Measurements from ENCODE around the gene FAM209B.
"Not testable (repeated sequence)": the region's sequence is repeated elsewhere in the genome, so short reads cannot be mapped to it uniquely, and the experiment has no call there.

FAM209B gene

DNA sequence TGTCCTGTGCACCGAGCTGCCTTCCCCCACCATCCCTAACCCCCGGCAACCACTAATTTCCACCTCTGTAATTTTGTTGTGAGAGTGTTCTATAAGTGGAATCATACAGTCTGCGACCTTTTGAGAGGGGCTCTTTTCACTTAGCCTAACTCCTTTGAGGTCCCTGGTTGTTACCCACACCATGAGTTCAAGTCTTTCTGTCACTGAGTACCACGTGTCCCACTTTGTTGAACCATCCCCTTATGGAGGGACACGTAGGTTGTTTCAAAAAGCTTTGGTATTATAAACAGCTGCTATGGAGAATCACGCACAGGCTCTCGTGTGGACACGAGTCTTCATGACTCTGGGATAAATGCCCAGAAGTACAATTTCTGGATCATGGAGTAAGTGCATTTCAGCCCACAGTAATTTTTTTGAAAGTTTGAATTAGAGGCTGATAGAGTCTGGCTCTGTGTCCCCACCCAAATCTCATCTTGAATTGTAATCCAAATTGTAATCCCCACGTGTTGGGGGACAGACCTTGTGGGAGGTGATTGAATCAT is 9.5 kb downstream of the FAM209B start:
- DNase-seq, result no peak

DNA sequence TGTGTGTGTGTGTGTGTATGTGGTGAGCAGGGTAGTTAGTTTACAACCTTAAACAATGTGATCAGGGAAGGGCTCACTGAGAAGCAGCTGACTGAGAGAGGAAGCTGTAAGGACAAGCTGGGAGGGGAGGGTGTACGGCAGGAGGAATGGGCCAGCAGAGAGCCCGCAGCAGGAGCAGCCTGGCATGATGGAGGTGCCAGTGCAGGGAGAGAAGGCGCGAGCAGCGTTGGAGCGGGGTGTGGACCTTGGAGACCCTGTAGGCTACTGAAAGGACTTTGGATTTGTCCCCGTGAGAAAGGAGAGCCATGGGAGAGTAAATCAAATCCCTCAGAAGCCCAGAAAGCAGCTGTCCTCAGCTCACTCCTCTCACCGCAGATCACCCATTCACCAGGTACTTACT is 18.5 kb downstream of the FAM209B start:
- peak; percentile 11 for DNase-seq

DNA sequence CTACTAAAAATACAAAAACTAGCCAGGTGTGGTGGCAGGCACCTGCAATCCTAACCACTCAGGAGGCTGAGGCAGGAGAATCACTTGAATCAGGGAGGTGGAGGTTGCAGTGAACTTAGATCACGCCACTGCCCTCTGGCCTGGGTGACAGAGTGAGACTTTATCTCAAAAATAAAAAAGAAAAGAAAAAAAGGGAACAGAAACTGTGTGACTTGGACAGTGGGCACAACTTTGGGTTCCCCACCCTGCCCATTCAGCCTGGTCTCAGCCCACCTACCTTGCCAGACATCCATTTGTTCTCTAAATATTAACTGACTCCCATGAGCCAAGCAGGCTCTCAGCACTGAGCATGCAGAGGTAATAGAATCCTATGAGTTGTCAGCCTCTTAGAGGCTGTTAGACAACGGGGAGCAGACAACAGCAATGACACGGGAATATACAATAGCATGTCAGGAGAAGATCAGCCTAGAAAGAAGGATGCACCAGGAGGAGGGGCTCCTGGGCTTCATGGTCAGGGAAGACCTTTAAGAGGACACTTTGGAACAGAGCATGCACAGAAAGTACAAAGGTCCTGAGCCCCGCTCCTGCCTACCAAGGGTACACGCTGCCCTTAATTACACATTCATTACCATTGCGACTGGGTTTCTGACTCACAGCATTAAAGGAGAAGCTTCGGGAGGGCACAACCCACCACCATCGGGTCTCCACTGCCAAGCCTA is 20.0 kb downstream of the FAM209B start:
- peak; percentile 55 for DNase-seq

DNA sequence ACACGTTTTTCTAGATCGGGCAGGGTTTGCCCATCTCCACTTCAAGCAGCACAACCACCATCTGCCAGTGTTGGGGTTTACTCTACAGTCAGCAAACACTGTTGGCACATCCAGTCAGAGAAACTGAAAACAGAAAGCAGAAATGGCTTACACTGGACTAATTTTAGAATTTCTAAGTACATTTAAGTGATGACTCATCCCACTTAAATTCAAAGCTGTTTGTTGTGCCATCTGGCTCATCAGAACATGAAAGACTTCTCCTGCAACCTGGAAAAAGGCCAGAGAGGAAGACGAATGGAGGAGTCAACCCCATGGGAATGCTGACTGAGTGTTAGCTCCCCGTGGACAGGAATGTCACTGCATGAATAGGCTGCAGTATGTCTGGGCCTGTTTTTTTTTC is 21.8 kb downstream of the FAM209B start:
- DNase-seq, result peak; percentile 99

DNA sequence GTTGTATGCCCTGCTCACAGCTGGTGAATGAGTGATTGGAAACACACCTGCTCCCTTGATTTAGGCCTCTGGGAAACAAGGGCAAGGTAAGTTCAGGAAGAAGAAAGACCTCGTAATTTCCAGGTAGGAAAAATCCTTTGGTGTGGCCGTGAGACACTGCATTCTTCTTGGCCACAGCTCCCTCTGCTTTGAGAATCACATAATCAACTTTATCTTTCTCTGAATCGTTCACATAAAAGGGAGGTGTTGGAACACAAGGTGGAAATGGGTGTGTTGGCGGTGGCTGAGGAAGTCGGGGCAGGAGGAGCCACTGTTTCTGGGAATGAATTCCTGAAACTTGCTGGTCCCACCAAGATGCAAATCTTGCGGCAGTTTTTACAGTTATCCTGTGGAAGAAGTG is 25.9 kb downstream of the FAM209B start:
- DNase-seq, result no peak

DNA sequence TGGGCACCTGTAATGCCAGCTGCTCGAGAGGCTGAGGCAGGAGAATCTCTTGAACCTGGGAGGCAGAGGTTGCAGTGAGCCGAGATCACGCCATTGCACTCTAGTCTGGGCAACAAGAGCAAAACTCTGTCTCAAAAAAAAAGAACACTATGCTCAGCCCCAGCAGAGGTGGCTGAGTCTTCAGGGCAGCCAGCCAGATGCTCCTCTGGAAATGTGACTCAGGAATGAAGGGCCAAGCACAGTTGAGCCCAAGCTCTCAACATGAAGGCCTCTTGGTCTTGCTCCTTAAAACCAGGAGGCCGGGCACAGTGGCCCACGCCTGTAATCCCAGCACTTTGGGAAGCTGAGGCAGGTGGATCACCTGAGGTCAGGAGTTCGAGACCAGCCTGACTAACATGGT is 31.5 kb downstream of the FAM209B start:
- not testable (repeated sequence) for DNase-seq

DNA sequence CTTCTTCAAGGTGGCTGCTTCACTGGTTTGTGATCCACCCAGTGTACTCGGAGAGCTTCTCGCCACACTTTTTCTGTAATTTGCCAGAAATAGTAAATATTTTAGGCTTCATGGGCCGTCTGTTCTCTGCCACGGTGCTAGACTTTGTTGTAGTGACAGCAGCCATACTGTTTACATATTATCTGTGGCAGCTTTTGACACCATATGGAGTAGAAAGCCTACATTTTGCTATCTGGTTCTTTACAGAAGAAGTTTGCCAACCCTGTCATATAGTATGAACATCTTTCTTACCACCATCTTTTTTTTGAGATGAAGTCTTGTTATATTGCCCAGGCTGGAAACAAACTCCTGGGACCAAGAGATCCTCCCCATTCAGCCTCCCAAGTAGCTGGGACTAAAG is 32.5 kb downstream of the FAM209B start:
- no peak for DNase-seq

DNA sequence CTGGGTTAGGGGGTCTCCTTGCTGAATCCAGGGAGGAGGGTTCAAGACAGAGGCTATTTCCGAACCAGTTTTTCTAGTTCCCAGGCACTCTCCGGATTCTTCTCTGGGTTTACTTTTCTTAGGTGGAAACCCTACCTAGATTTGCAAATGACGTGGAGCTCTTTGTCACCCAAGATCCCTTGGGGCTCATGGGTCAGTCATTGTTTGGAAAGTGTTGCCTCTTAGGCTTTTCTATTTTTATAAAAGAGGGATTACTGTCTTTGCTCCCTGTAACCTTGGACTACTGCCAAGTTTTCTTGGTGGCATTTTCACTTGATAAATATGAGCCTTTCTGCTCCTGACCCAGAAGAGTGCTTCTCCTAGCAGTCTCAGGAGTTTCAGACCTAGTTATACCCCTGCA is 33.6 kb downstream of the FAM209B start:
- DNase-seq, result peak; percentile 69

DNA sequence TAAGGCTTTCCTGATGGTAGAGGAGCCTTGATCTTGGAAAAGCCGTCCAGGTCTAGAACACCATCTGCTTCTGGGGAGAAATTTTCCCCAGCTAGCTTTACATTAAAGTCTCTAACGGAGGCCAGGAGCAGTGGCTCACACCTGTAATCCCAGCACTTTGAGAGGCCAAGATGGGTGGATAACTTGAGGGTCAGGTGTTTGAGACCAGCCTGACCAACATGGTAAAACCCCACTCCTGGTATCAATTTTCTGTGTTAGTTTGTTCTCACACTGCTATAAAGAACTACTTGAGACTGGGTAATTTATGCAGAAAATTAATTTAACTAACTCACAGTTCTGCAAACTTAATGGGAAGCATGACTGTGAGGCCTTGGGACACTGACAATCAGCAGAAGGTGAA is 37.8 kb downstream of the FAM209B start:
- DNase-seq, result no peak

DNA sequence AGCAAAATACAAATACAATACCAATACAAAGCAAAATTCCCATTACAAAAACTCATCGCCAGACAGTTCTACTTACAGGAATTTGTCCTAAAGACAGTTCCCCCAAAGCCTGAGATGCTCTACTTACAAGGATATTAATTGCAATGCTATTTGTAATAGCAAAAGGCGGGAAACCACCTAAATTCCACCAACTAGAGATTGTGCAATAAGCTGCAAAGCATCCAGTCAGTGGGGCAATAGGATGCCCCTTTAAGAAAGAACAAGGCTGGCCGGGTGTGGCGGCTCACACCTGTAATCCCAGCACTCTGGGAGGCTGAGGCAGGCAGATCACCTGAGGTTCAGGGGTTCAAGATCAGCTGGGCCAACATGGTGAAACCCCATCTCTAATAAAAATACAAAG is 39.1 kb downstream of the FAM209B start:
- DNase-seq, result no peak

DNA sequence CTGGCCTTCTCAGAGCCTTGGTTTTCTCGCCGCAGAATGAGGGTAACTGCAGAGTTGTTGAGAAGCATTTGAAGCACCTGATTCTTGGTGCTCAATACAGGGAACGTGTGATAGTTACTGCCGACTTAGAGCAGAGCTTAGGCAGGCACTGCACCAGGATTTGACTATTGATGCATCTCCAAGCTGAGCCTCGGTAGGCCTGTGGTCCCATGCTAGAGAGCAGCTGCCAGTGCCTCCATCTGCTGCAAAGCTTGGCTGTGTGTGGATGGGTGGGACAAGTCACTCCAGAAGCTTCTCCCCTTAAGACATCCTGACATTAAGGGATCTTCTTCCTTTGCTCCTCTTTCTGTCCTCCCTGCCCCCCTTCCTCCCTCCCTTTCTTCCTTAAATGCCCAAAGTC is 40.9 kb downstream of the FAM209B start:
- no peak for DNase-seq

DNA sequence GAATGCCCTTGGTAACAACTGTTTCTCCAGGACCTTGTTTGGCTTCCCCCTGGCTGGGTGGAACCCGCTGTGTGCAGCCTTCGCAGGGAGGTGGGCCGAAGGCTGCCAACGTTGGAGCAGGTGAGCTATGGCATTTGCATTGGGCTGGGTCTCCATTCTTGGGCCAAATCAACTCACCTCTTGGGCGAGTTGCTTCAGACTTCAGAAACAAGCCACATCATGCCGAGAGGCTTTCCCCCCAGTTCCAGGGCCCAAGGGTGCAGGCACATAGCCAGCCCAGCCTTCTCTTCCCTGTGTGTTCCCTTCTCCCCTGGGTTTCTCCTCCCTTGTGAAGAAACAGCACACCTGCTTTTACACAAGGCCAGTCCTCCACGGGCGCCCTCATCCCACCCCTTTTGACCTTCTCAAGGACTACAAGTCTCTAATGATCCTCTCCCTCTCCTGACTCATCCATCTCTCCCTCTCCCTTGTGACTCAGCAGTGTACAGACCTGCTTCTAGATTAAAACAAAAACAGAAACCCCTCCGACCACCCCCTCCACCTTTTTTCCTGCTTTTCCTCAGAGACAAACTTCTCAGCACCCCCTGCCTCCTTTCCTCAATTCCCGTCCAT is 41.6 kb downstream of the FAM209B start:
- DNase-seq, result no peak

DNA sequence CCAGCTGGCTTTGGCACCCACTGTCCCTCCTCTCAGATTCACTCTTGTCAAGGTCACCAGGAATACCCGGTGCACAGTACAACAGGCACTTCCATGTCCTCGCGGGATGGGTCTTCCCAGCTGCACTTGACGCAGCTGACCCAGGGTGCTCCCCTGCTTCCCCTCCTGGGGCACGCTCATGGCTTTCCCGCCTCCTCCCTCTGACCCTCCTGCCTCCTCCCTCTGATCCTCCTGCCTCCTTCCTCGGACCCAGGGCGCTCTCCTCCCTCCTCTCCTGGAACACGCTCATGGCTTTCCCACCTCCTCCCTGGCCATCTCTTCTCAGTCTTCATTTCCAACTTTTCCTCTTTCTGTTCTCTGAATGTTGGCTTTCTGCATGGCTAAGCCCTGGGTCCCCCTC is 42.1 kb downstream of the FAM209B start:
- no peak for DNase-seq

DNA sequence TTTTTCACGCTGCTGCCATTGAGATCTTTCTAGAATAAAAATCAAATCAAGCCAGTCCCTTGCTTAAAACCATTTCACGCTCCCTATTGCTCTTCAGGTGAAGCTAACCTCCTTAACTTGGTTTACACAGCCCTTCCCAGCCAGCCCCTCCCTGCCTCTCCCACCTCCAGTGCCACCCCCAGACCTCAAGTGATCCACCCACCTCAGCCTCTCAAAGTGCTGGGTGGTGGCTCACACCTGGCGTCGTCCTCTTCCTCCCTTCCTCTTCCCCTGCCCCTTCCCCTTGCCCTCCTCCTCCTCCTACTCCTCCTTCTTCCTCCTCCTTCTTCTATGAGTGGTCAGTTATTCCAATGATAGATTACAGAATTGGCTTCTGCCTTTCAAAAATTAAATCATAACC is 42.9 kb downstream of the FAM209B start:
- no peak for DNase-seq

DNA sequence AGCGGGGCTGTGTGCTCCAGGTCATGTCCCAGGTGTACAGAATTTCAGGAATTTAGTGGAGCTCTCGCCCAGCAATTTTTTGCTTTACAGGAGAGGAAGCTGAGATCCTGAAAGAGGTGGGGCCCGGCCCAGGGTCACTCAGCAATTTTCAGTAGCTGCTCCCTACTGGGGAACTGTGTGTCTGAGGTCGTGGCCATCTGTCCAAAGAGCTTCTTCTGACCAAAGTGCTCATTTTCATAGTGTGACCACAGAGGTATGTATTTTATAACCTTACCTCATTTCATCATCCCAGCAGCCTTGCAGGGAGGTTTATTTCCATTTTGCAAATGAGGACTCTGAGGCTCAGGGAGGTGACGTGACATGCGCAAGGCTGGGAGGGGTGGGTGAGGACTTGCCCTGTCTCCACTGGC is 46.3 kb downstream of the FAM209B start:
- no peak for DNase-seq

DNA sequence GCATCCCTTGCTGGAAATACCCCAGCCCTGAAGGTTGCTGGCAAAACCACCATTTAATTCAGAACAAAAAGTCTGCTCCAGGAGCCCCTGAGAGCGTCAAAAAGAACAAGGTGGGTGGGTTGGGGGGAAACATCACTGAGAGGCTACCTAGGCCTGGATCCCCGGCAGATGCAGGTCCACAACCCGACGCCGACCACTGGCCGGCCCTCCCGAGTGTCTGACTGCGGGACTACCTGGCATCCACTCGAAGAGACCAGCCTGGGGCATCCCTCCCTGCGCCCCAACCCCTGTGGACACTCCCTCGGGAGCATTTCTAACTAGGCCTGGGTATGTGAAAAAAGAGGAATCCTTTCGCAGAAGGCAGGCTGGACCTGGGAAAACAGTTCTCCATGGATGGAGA is 47.2 kb downstream of the FAM209B start:
- DNase-seq, result no peak

DNA sequence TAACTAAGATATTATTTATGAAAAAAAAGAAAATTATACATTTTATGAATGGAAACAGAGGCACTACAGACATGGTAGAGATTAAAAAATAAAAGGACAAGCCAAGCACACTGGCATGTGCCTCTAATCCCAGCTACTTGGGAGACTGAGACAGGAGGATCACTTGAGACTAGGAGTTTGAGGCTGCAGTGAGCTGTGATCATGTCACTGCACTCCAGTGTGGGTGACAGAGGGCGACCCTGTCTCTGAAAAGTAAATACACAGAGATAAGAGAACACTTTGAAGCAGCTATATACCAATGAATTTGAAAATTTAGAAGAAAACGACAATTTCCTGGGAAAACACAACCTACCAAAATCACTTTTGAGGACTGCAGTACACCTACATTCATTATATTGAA is 48.7 kb downstream of the FAM209B start:
- DNase-seq, result no peak

DNA sequence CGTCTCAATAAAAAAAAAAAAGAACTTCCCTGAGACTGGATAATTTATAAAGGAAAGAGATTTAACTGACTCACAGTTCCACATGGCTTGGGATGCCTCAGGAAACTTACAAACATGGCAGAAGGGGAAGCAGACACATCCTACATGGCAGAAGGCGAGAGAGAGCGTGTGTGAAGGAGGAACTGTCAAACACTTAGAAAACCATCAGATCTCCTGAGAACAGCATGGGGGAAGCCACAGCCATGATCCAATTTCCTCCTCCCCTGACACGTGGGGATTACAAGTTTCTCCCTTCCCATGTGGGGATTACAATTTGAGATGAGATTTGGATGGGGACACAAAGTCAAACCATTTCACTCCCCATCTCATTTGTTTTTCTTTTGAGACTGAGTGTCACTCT is 49.5 kb downstream of the FAM209B start:
- peak; percentile 91 for DNase-seq

DNA sequence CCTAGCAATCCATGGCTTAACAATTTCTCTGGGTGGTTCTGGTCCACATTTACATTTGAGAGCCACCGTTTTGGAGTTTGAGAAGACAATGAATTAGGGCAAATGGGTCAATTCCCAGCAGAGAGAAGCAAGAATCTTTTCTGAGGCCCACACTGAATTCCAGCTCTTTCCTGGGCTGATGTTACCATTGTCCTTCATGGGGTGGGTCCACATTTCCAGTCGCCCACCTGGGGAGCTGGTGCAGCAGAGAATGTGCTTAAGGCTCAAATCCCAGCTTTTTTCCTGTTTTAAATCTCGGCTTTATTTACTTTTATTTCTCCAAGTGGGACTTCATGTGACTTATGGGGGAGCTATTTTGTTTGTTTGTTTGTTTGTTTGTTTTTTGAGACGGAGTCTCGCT is 51.9 kb downstream of the FAM209B start:
- DNase-seq, result no peak
